Chondrocyte (in vitro differentiated cells): ENCODE data around the gene CCDC12. TPM values are rescaled to one million over a fixed set of nuclear protein-coding genes. Genes with fewer than 3 reads are reported as not detected.

ENCODE experiments used
- DNase-seq: peaks from one replicate; pipeline ENCODE4 v3.0.0; 2021; ENCODE audit warnings: mixed read lengths, low spot score
- H3K27ac Mint-ChIP-seq: one replicate; pipeline ENCODE4 v1.8.0; 2021; ENCODE audit warnings: mild to moderate bottlenecking, moderate library complexity, mixed read lengths; ENCODE audit not compliant: unreplicated experiment
- H3K27me3 Mint-ChIP-seq: 2 replicates; pipeline ENCODE4 v1.8.0; 2021; ENCODE audit warnings: low read depth, mixed read lengths
- H3K36me3 Mint-ChIP-seq: 2 replicates; pipeline ENCODE4 v1.8.0; 2021; ENCODE audit warnings: low read depth, mixed read lengths
- H3K4me1 Mint-ChIP-seq: 2 replicates; pipeline ENCODE4 v1.8.0; 2021; ENCODE audit warnings: low read depth, mild to moderate bottlenecking, mixed read lengths
- H3K4me3 Mint-ChIP-seq: one replicate; pipeline ENCODE4 v1.8.0; 2021; ENCODE audit warnings: mild to moderate bottlenecking, moderate library complexity, mixed read lengths; ENCODE audit not compliant: unreplicated experiment
- H3K9me3 Mint-ChIP-seq: 2 replicates; pipeline ENCODE4 v1.8.0; 2021; ENCODE audit warnings: low read depth, mixed read lengths
- CTCF ChIP-seq: fragments of 200-600 bp; sonication (generic); IDR thresholded peaks from 2 replicates; pipeline ENCODE4 v1.5.0; 2021; ENCODE audit warnings: antibody characterized with exemption, mild to moderate bottlenecking, moderate library complexity
- total RNA-seq: library from RNA; stranded (reverse); gene quantifications from 3 replicates; pipeline ENCODE4 v1.2.1, GENCODE V29; 2021

The CCDC12 gene
- total RNA-seq, 1 donor from 2014 or later: 21.8 TPM

- DNase-seq: no peak
- H3K36me3 Mint-ChIP-seq: peaks cover 20% of the 10 kb centered on the region
- no peak for TF ChIP-seq CTCF
- no peak overlapping the region for H3K27ac Mint-ChIP-seq
- H3K4me1 Mint-ChIP-seq: peaks cover 29% of the 10 kb centered on the region
- no peak overlapping the region for H3K4me3 Mint-ChIP-seq
- H3K27me3 Mint-ChIP-seq: no peaks in the 10 kb centered on the region
- H3K9me3 Mint-ChIP-seq: no peaks in the 10 kb centered on the region
These were observed 41.7 kb upstream of the CCDC12 start for GRCh38 chr3:47018269-47018611.

GRCh38 chr3:47017504-47018268 is 41.1 kb upstream of the CCDC12 start:
- H3K27me3 Mint-ChIP-seq: no peaks in the 10 kb centered on the region
- H3K4me1 Mint-ChIP-seq: peaks cover 29% of the 10 kb centered on the region
- no peak for DNase-seq
- no peak for TF ChIP-seq CTCF
- H3K9me3 Mint-ChIP-seq: no peaks in the 10 kb centered on the region
- H3K4me3 Mint-ChIP-seq: no peak overlapping the region
- H3K36me3 Mint-ChIP-seq: peaks cover 20% of the 10 kb centered on the region
- peak overlapping the region; percentile 85 for H3K27ac Mint-ChIP-seq

DNA sequence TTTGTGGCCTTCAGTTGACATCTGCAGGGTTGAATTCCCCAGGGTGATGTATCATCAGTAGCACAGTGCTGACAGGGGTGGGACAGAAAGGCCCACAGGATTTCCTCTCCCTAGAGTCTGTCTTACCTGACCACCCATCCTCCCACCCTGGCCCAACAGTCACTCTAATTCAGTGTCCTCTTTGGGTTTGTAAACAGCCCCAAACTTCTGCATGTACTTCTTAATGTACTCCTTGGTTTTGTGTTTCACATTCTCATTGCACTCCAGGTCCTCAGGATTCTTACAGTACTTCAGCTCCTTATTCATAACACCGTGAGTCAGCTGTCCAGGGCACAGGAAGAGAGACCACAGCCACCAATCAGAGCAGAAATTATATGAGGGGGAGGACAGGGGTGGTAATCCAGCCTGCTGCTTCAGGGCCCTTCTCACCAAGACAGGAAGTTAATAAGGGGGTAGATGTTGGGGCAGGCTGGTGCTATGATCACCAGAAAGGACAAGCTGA is 40.4 kb upstream of the CCDC12 start:
- H3K27ac Mint-ChIP-seq: peak overlapping the region; percentile 85
- peaks cover 20% of the 10 kb centered on the region for H3K36me3 Mint-ChIP-seq
- no peaks in the 10 kb centered on the region for H3K27me3 Mint-ChIP-seq
- H3K9me3 Mint-ChIP-seq: no peaks in the 10 kb centered on the region
- TF ChIP-seq CTCF: no peak
- peaks cover 29% of the 10 kb centered on the region for H3K4me1 Mint-ChIP-seq
- H3K4me3 Mint-ChIP-seq: no peak overlapping the region
- DNase-seq: no peak

GRCh38 chr3:47016086-47016933 is 39.8 kb upstream of the CCDC12 start:
- Mint-ChIP-seq H3K27ac (peak overlapping the region; percentile 85), H3K36me3 (peaks cover 20% of the 10 kb centered on the region), H3K9me3 (no peaks in the 10 kb centered on the region), H3K4me1 (peaks cover 29% of the 10 kb centered on the region), H3K27me3 (no peaks in the 10 kb centered on the region), H3K4me3 (no peak overlapping the region)
- no peak for DNase-seq
- TF ChIP-seq CTCF: no peak

GRCh38 chr3:47015151-47015550 is 38.6 kb upstream of the CCDC12 start:
- Mint-ChIP-seq H3K27ac (no peak overlapping the region), H3K9me3 (no peaks in the 10 kb centered on the region), H3K4me3 (no peak overlapping the region), H3K36me3 (peaks cover 20% of the 10 kb centered on the region), H3K4me1 (peaks cover 27% of the 10 kb centered on the region), H3K27me3 (no peaks in the 10 kb centered on the region)
- TF ChIP-seq CTCF: no peak
- DNase-seq: no peak
